ENCODE data around the gene RFXAP.

Gene RFXAP

DNA sequence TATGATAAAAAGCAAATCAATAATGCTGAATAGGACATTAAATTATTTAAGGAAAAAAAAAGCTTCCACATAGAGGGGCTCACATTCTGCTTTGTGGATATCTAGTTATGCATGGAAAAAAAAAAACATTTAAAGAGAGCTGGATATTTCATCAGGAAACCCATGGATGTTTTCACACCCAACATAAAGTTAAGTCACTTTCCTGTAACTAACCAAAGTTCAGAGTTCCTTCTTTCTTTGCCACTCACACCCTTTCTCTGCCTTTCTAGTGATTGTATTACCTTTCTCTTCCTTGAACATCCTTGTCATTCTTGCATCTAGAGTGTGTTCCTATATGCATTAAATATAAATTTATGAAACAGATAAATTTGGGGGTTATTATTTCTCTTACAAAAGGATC, 47.2 kb downstream of the RFXAP start:
- no peak for DNase-seq (ENCODE audit: low read depth)

DNA sequence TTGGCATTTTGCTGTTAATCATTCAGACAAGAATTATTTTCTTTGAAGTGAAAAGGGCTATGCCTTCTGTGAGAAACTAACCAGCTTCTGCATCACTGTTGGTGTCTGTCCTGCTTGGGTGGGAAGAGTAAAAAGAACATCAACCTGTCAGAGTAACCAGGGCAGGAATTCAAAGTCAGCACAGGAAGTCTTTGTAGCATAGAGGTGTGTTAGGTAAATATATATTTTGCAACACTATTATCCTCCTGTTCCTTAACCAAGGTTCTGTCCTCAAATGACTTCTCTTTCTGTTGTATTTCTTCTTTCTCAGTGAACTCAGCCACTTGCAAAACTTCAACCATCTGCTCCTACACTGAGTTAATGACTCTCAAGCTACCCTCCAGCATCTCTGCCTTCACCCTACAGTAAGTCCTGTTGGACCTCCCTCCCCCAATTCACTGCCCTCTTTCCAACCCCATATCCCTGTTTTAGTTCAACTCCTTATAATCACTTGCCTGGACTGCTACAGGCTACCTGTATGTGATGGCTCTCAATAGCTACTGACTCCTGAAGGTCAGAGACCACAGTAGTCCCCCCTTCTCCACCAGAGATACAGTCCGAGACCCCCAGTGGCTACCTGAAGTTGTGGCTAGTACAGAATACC, 51.1 kb downstream of the RFXAP start:
- DNase-seq (ENCODE audit: low read depth), result no peak

DNA sequence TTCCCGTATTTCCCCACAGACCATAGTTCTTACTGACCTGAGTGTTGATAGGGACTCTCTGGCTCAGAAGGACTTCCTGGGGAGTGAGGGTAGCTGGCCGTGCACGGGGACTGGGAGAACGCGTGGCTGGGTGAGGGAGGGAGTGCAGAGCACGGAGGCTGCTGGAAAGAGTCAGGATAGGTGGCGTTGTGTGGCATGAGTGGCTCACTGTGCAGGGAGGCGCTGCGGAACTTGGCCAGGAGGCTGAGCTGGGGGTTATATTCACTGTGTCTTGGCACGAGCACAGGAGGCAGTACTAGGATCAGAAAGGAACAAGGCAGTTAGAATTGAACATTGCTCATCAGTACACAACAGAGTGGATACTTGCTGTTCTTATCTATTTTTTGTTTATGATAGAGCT, 53.6 kb downstream of the RFXAP start:
- no peak for DNase-seq (ENCODE audit: low read depth)

DNA sequence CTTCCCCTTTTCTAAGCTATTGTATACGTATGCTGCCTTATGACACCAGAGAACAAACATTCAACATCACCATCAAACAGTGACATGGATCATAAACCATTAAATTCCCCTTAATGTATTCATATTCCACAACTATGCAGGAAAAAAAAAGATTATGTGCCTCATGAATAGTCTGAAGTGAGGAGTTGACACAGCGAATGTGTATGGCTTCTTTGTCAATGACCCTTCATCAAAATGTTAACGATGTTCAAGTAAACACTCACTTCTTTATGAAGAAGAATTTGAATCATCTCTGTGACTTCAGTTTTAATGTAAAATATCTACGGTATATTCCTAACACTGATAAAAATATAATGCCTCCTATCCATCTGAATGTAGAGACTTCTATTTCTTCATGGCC, 56.4 kb downstream of the RFXAP start:
- DNase-seq (ENCODE audit: low read depth), result no peak

DNA sequence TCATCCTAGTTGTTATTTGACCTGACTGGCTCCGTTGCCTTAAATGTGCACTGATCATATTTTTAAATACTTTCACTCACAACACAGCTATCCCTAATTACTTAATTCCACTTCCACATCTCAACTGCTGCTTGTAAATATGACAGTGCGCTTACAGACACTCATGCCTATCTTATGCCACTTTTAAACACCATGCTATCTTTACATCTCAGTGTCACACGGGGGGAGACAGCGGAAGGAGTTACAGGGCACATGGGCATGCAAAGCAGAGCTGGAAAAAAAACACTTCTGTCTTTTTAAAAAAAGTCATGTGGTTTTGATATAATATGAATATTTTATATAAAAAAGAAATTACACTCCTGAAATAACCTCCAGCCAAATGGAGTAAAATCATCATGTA, 56.9 kb downstream of the RFXAP start:
- no peak for DNase-seq (ENCODE audit: low read depth)
